ENCODE data around the gene TRPM1. TPM values are rescaled to one million over a fixed set of nuclear protein-coding genes. Genes with fewer than 3 reads are reported as not detected.
A peak's percentile ranks its signal among the peaks of the same experiment; 100 is the strongest.

The TRPM1 gene
- polyA plus RNA-seq, 2 of the 4 experiments (the other 2 are of a cell fraction), result not detected

DNA sequence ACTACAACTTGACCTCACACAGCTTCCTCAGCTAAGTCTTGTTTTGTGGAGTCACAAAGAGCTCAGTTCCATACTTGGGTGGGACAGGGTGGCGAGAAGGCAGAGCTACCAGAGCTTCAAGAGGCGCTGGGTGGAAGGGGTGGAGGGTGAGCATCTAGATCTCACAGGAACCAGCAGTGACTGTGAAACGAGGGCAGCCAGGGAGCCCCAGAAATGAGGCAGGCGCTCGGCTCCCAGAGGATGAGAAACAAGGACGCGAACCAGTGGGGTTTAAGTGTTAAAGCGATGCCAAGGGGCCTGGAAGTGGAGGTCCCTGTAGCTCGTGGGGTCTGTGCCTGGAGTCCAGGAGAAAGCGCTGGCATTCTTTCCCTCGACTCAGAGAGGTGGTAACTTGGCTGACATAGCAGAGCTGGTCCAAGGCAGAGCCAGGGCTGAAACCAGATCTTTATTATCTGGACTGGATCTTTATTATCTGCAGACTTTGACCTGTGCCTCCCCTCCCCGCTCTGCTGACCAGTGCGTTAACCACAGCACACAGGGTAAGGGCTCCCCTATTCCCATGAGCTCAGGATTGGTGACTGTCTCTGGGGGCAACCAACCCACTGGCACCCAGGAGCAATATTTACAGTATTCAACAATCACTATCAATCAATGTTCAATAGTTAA is 26.2 kb upstream of the TRPM1 start:
- no peak for ATAC-seq
- Histone ChIP-seq H3K4me3 (no peak overlapping the region), H3K27ac (no peak overlapping the region), H3K4me2 (no peak overlapping the region), H3K9me3 (peaks cover 2% of the 10 kb centered on the region; the same call in 1 of the 3 replicates), H3K4me1 (0 out of 3 replicates have a peak, but pooled peaks cover 3% of the 10 kb centered on the region)
- WGBS (ENCODE audit: missing lambda C conversion rate), result 66% methylated on average over 13 of the region's 13 CpGs
- DNase-seq (ENCODE audit: low read depth in 1 of 2, low spot score in 1 of 2), result no peak
- FAIRE-seq, result no peak
- ChIA-PET POLR2A (no interaction called here), CTCF (interaction anchor here (0.9 to 6.8 kb wide), 17 partner anchors 13 to 361 kb away, joined by 3 to 91 read pairs (median 11); no protein-coding TSS in a partner anchor)
- no peak for TF ChIP-seq E2F6 (IDR thresholded peaks at IDR 0.05; ENCODE audit: borderline replicate concordance, low read depth)
- no peak for TF ChIP-seq EP300 (IDR thresholded peaks at IDR 0.05)
- TF ChIP-seq SMC3 (IDR thresholded peaks at IDR 0.05), result no peak
- TF ChIP-seq HOXA7 (CRISPR knock-in tag; IDR thresholded peaks at IDR 0.05), result no peak
- no peak for TF ChIP-seq TP53 (CRISPR knock-in tag; IDR thresholded peaks at IDR 0.05)
- TF ChIP-seq POLR2AphosphoS2 (conservative IDR thresholded peaks at IDR 0.05; ENCODE audit: low read length), result no peak
- TF ChIP-seq GATA3 (IDR thresholded peaks at IDR 0.05; ENCODE audit: borderline replicate concordance), result no peak
- TF ChIP-seq ZNF302 (CRISPR knock-in tag; IDR thresholded peaks at IDR 0.05), result no peak
- TF ChIP-seq HMGXB4 (CRISPR knock-in tag; IDR thresholded peaks at IDR 0.05; ENCODE audit: borderline replicate concordance), result no peak
- no peak for TF ChIP-seq MAFK (IDR thresholded peaks at IDR 0.05; ENCODE audit: partially characterized antibody)
- TF ChIP-seq FOSL2 (IDR thresholded peaks at IDR 0.05), result no peak
- TF ChIP-seq FOSL2 (CRISPR knock-in tag; IDR thresholded peaks at IDR 0.05), result no peak
- TF ChIP-seq NPAS2 (CRISPR knock-in tag; IDR thresholded peaks at IDR 0.05; ENCODE audit: borderline replicate concordance), result no peak
- TF ChIP-seq ZFP36 (IDR thresholded peaks at IDR 0.05; ENCODE audit: borderline replicate concordance, partially characterized antibody), result no peak
- TF ChIP-seq ESRRA (IDR thresholded peaks at IDR 0.05; ENCODE audit: borderline replicate concordance, low read length), result no peak

DNA sequence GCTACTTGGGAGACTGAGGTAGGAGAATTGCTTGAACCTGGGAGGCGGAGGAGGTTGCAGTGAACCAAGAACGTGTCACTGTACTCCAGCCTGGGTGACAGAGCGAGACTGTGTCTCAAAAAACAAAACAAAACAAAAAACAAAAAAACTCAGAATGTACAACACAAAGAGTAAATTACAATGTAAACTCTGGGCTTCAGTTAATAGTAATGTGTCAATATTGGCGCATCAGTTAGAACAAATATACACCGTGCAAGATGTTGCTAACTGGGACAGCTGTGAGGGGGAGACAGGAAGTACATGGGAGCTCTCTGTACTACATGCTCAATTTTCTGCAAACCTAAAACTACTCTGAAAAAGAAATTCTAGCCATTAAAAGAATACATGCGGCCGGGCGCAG is 23.5 kb upstream of the TRPM1 start:
- Histone ChIP-seq H3K4me1 (0 out of 3 replicates have a peak, but pooled peaks cover 3% of the 10 kb centered on the region), H3K4me3 (no peak overlapping the region), H3K27ac (no peak overlapping the region), H3K4me2 (no peak overlapping the region), H3K9me3 (peaks cover 14% of the 10 kb centered on the region; the same call in 1 of the 3 replicates)
- TF ChIP-seq BHLHE40 (IDR thresholded peaks at IDR 0.05; ENCODE audit: low read depth, low read length), result no peak
- no peak for TF ChIP-seq HOXB5 (CRISPR knock-in tag; IDR thresholded peaks at IDR 0.05)
- no peak for TF ChIP-seq PHF8 (IDR thresholded peaks at IDR 0.05; ENCODE audit: borderline replicate concordance, low read depth)
- no peak for ATAC-seq
- CTCF ChIA-PET, result interaction anchor here (0.7 to 1.2 kb wide), 3 partner anchors 11 to 364 kb away, joined by 3 to 4 read pairs (median 3); no protein-coding TSS in a partner anchor
- no peak for DNase-seq (ENCODE audit: low read depth in 1 of 2, low spot score in 1 of 2)
- no peak for FAIRE-seq
- 71% methylated on average over 8 of the region's 8 CpGs for WGBS (ENCODE audit: missing lambda C conversion rate)
- POLR2A ChIA-PET, result no interaction called here

- Histone ChIP-seq H3K4me3 (no peak overlapping the region), H3K4me2 (no peak overlapping the region), H3K9me3 (0 out of 3 replicates have a peak, but pooled peaks cover 8% of the 10 kb centered on the region), H3K4me1 (no peaks in the 10 kb centered on the region), H3K27ac (no peak overlapping the region)
- TF ChIP-seq RARB (CRISPR knock-in tag; IDR thresholded peaks at IDR 0.05), result no peak
- no peak for TF ChIP-seq NFE2L2 (conservative IDR thresholded peaks at IDR 0.05; ENCODE audit: low read length)
- TF ChIP-seq JUN (IDR thresholded peaks at IDR 0.05), result no peak
- no peak for TF ChIP-seq CBX2 (IDR thresholded peaks at IDR 0.05; ENCODE audit: borderline replicate concordance, low read depth)
- no peak for TF ChIP-seq POLR2AphosphoS2 (conservative IDR thresholded peaks at IDR 0.05; ENCODE audit: low read length)
- no peak for TF ChIP-seq EHMT2 (IDR thresholded peaks at IDR 0.05; ENCODE audit: low read depth)
- TF ChIP-seq ZC3H11A (IDR thresholded peaks at IDR 0.05), result peak; percentile 63
- DNase-seq (ENCODE audit: low read depth in 1 of 2, low spot score in 1 of 2) (no peak), FAIRE-seq (no peak), ATAC-seq (no peak)
- CTCF ChIA-PET, result interaction anchor here (8.9 kb wide), 1 partner anchor 13 kb away, joined by 91 read pairs; no protein-coding TSS in a partner anchor
- POLR2A ChIA-PET, result no interaction called here
- WGBS (ENCODE audit: missing lambda C conversion rate), result 67% methylated on average over 6 of the region's 6 CpGs
These were observed 15.0 kb upstream of the TRPM1 start for GRCh38 chr15:31116423-31117030.
